Activated B cell treated with CpG ODN at 0.5 μM for 24 hours (primary cell): ENCODE measurements around the gene MUC5B. TPM values are rescaled to one million over a fixed set of nuclear protein-coding genes. Genes with fewer than 3 reads are reported as not detected.
A peak's percentile ranks its signal among the peaks of the same experiment; 100 is the strongest.

Experiments
- ATAC-seq: fragments of 200-7000 bp; cut with Tn5 transposase; one replicate; pipeline ENCODE4 v1.10.0; 2021; ENCODE audit warnings: low read depth, mild to moderate bottlenecking, moderate library complexity
- CTCF ChIA-PET: fragments of 350-600 bp; sonication (Branson Sonifier 250); formaldehyde crosslinking; loops from one replicate; lab custom pipeline; 2021; ENCODE audit warnings: antibody characterized with exemption; lab: Charles Lee
- POLR2A ChIA-PET: fragments of 350-600 bp; sonication (Branson Sonifier 250); formaldehyde crosslinking; loops from one replicate; lab custom pipeline; 2021; ENCODE audit warnings: antibody characterized with exemption; lab: Charles Lee
- DNase-seq: peaks from one replicate; pipeline ENCODE4 v3.0.0; 2022
- H3K27ac Mint-ChIP-seq: one replicate; pipeline ENCODE4 v1.8.0; 2020; ENCODE audit warnings: mixed read lengths
- H3K27me3 Mint-ChIP-seq: one replicate; pipeline ENCODE4 v1.8.0; 2021; ENCODE audit warnings: mixed read lengths
- H3K36me3 Mint-ChIP-seq: one replicate; pipeline ENCODE4 v1.8.0; 2021; ENCODE audit warnings: low read depth, mixed read lengths
- H3K4me1 Mint-ChIP-seq: one replicate; pipeline ENCODE4 v1.8.0; 2021; ENCODE audit warnings: mixed read lengths
- H3K4me3 Mint-ChIP-seq: one replicate; pipeline ENCODE4 v1.8.0; 2020; ENCODE audit warnings: mild to moderate bottlenecking, mixed read lengths
- H3K9me3 Mint-ChIP-seq: one replicate; pipeline ENCODE4 v1.8.0; 2020; ENCODE audit warnings: mixed read lengths
- intact Hi-C: fragments of 100-400 bp; cut with micrococcal nuclease; formaldehyde crosslinking; loops from one replicate; pipeline ENCODE4 v1.15.1; 2024
- total RNA-seq: library from RNA; stranded (reverse); gene quantifications from 2 replicates; pipeline ENCODE4 v1.2.3, GENCODE V29; 2022
- TF ChIP-seq, protein P1 (sequence below): fragments of 200-600 bp; IDR thresholded peaks from one replicate; pipeline ENCODE4 v1.8.0; 2022; ENCODE audit warnings: antibody characterized with exemption, mild to moderate bottlenecking

MUC5B gene
- total RNA-seq, 1 donor from 2014 or later, result not detected

DNA sequence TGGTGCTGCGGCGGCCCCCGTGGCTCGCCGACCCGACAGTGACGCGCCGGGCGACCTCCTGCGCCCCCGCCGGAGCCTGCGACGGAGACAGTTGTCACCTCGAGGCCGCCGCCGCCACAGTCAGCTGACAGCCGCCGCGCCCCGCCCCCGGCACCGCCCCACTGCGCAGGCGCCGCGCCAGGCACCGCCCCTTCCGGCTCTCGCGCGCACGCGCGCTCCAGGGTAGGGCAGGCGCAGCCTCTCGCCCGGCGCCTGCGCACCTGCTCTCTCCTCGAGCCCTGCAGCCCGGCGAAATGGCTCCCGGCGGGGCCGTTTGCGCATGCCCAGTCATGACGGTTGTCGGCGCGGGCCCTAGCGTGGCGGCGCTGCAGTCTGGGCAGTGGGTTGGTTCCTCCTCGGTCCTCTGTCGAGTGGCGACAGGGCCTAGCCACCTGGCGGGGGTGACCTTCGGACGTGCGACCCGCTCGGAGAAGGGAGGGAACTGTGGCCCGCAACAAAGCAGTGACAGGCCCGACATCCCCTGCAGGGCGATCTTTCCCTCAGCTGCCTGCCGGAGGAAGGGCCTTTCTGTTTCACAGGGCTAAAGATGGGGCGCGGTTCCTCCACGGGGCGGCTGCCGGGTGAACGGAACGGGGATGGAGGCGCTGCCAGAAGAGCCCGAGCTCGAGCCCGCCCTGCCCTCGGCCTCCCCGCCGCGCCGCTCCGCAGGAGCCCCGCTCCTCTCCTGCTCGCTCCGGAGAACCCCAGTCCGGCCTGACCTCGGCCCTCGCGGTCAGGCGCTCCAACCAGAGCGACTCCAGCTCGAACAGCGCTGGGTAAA is 86.8 kb downstream of the MUC5B start, which contains the start of gene TOLLIP:
TSS of gene TOLLIP (minus strand) at position 135 of the 820 bp plus-strand sequence. CDS start at position 1, 134 bp downstream.
- intact Hi-C loops, result loop anchor here (1.0 to 5.0 kb wide), 5 partner anchors 47 to 1748 kb away; partner anchors contain the start of genes BRSK2 and CARS1
- DNase-seq, result peak; percentile 100
- Mint-ChIP-seq H3K9me3 (peaks cover 8% of the 10 kb centered on the region), H3K4me1 (peaks cover 53% of the 10 kb centered on the region), H3K27ac (peak within 1 kb of the TSS; percentile 99), H3K4me3 (peak within 1 kb of the TSS; percentile 87), H3K27me3 (no peaks in the 10 kb centered on the region), H3K36me3 (peaks cover 24% of the 10 kb centered on the region)
- peak; percentile 68 for ATAC-seq
- TF ChIP-seq, protein P1, sequence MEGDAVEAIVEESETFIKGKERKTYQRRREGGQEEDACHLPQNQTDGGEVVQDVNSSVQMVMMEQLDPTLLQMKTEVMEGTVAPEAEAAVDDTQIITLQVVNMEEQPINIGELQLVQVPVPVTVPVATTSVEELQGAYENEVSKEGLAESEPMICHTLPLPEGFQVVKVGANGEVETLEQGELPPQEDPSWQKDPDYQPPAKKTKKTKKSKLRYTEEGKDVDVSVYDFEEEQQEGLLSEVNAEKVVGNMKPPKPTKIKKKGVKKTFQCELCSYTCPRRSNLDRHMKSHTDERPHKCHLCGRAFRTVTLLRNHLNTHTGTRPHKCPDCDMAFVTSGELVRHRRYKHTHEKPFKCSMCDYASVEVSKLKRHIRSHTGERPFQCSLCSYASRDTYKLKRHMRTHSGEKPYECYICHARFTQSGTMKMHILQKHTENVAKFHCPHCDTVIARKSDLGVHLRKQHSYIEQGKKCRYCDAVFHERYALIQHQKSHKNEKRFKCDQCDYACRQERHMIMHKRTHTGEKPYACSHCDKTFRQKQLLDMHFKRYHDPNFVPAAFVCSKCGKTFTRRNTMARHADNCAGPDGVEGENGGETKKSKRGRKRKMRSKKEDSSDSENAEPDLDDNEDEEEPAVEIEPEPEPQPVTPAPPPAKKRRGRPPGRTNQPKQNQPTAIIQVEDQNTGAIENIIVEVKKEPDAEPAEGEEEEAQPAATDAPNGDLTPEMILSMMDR, result no peak
- ChIA-PET CTCF (no interaction called here), POLR2A (interaction anchor here (0.6 to 3.0 kb wide), 12 partner anchors 16 to 1091 kb away, joined by 3 to 29 read pairs (median 4); partner anchors contain the start of genes BRSK2, DUSP8 and TSSC4)

DNA sequence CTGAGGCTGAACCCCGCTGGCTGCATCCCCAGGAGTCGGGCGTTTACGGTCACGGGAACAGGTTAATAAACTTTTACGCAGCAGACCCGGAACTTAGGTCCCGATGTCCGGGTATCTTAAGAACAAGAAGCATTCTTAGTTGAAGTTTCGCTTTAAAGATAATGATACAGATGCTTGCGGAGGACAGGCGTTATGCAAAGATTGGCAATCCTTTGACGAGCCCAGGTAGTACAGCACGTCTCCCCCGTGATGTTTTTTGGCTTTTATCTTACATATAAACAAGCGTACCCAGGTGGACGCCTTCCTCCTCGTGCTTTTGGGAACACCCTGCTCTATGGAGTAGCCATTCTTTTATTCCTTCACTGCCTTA is 87.4 kb downstream of the MUC5B start:
- CTCF ChIA-PET, result interaction anchor here (0.8 to 1.5 kb wide), 2 partner anchors 17 to 79 kb away, joined by 3 to 4 read pairs; no protein-coding TSS in a partner anchor
- POLR2A ChIA-PET, result interaction anchor here (0.6 to 3.0 kb wide), 11 partner anchors 25 to 1682 kb away, joined by 3 to 29 read pairs (median 4); partner anchors contain the start of genes BRSK2 and NAP1L4
- no peak for DNase-seq
- H3K27ac Mint-ChIP-seq, result peak overlapping the region; percentile 99
- peaks cover 49% of the 10 kb centered on the region for H3K4me1 Mint-ChIP-seq
- no peak for ATAC-seq
- peak overlapping the region; percentile 87 for H3K4me3 Mint-ChIP-seq
- peaks cover 8% of the 10 kb centered on the region for H3K9me3 Mint-ChIP-seq
- intact Hi-C loops, result loop anchor here (5.0 kb wide), 2 partner anchors 212 to 1747 kb away; partner anchors contain the start of gene CARS1
- TF ChIP-seq, protein P1, result no peak
- peaks cover 18% of the 10 kb centered on the region for H3K36me3 Mint-ChIP-seq
- no peaks in the 10 kb centered on the region for H3K27me3 Mint-ChIP-seq

DNA sequence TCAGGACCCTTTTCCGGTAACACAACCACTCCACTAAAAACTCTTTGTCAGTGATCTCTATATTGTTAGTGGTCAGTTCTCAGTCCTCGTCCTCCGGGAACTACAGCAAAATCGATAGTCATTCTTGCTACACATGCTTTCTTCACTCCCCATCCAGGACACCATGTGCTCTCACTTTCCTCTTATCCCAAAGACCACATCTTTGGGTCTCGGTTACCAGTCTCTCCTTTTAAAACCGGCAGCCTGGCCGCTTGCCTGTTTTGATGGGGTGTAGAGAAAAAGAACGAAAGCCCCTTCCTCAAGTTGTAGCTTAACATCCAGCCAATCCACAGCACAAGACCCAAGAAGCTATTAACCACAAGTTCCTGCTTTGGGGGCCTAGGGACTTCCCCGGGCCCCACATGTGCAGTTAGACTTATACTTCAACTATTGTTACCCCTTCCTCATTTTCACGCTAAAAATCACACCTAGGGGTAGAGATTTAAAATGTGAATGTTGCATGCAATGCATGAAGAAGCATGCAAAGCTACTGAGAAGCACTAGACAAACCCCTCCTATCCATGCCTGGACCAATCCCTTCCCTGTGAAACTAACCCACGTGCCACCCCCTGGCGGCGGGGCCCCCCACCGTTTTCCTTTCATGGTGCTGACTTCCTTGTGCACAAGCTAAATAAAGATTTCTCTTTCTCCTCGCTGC is 88.1 kb downstream of the MUC5B start:
- peaks cover 12% of the 10 kb centered on the region for H3K36me3 Mint-ChIP-seq
- peaks cover 47% of the 10 kb centered on the region for H3K4me1 Mint-ChIP-seq
- ChIA-PET POLR2A (interaction anchor here (0.6 to 3.0 kb wide), 10 partner anchors 15 to 1681 kb away, joined by 3 to 29 read pairs (median 6); partner anchors contain the start of genes BRSK2, NAP1L4 and SIGIRR), CTCF (interaction anchor here (0.8 to 1.5 kb wide), 3 partner anchors 18 to 236 kb away, joined by 3 to 4 read pairs (median 4); no protein-coding TSS in a partner anchor)
- no peaks in the 10 kb centered on the region for H3K27me3 Mint-ChIP-seq
- intact Hi-C loops, result loop anchor here (1.0 to 5.0 kb wide), 4 partner anchors 24 to 1746 kb away; partner anchors contain the start of gene CARS1
- peak; percentile 55 for DNase-seq
- TF ChIP-seq, protein P1, result no peak
- peak overlapping the region; percentile 87 for H3K4me3 Mint-ChIP-seq
- H3K9me3 Mint-ChIP-seq, result peaks cover 8% of the 10 kb centered on the region
- H3K27ac Mint-ChIP-seq, result peak overlapping the region; percentile 99
- peak; percentile 62 for ATAC-seq

Other genes with a start within 250 kb of the MUC5B start
- gene MUC6, start 186.3 kb upstream of the MUC5B start, total RNA-seq, result not detected in 2 replicates
- gene MUC2, start 148.2 kb upstream of the MUC5B start, total RNA-seq, result not detected in 2 replicates
- gene MUC5AC, start 65.1 kb upstream of the MUC5B start, total RNA-seq, result not detected in 2 replicates
- gene TOLLIP, start 86.6 kb downstream of the MUC5B start, total RNA-seq, result 40.5 and 46.4 TPM in 2 replicates
- 0.11 and 0.37 TPM in 2 replicates for gene BRSK2, start 166.9 kb downstream of the MUC5B start, total RNA-seq